ENCODE data around the gene SOX15.

The SOX15 gene

GRCh38 chr17:7557775-7558543, 31.9 kb downstream of the SOX15 start:
- DNase-seq (ENCODE audit: low read depth in 3 of 3), result no peak

DNA sequence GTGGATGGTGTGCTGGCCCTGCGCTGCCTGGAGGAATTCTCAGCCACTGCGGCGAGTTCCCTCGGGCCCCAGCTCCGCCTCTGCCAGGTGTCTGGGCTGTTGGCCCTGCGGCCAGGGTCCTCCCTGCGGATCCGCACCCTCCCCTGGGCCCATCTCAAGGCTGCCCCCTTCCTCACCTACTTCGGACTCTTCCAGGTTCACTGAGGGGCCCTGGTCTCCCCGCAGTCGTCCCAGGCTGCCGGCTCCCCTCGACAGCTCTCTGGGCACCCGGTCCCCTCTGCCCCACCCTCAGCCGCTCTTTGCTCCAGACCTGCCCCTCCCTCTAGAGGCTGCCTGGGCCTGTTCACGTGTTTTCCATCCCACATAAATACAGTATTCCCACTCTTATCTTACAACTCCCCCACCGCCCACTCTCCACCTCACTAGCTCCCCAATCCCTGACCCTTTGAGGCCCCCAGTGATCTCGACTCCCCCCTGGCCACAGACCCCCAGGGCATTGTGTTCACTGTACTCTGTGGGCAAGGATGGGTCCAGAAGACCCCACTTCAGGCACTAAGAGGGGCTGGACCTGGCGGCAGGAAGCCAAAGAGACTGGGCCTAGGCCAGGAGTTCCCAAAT, 32.6 kb downstream of the SOX15 start:
- no peak for DNase-seq (ENCODE audit: low read depth in 3 of 3)

DNA sequence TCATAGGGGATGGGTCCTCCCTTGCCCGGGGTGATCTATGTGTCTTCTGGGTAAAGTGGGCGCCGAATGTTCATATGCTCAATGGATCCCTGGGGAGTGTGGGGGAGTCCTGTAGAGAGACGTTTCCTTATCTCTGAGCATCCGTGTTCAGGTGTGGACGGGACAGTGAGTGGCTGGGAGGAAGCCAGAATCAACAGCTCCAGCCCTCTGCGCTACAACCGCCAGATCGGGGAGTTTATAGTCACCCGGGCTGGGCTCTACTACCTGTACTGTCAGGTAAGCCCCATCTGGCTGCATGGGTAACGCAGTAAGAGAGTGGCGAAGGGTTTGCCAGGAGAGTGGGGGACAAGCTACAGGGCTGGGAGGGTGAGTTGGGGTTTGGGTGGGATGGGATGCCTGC, 33.3 kb downstream of the SOX15 start:
- DNase-seq (ENCODE audit: low read depth in 3 of 3), result no peak

GRCh38 chr17:7555320-7555948, 34.5 kb downstream of the SOX15 start:
- DNase-seq (ENCODE audit: low read depth in 3 of 3), result no peak

DNA sequence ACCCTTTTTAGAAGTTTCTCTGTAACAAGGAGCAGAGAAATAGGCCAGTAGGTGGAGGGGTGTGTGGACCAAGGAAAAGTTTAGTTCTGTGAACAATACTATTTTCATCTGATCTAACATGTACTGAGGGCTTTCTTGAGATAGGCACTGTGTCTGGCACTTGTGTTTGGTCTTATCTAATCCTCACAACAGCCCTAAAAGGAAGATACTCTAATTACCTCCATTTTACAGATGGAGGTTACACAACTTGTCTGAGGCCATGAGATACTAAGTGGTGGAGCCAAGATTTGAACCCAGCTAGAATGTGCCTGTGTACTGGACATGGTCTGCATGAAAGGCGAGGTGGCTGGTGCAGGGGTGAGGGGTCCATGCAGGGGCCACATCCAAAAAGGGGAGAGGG, 36.5 kb downstream of the SOX15 start:
- no peak for DNase-seq (ENCODE audit: low read depth in 3 of 3)

DNA sequence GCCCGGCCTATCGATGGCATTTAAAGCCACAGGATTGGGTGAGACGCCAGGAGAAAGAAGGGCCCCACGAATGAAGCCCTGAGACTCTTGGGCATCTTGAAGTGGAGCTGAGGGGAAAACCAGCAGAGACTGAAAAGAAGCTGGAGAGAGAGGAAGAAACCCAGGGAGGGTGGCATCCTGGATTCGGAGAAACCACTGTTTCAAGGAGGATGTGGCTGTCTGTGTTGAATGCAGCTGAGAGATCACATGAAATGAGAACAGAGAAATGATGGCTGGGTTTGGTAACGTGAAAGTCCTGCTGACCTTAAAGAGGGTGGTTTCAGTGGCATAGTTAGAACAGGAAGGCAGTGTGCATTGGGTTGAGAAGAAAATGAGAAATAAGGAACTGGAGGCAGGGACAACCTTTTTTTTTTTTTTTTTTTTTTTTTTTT, 37.3 kb downstream of the SOX15 start:
- DNase-seq (ENCODE audit: low read depth in 3 of 3), result no peak

DNA sequence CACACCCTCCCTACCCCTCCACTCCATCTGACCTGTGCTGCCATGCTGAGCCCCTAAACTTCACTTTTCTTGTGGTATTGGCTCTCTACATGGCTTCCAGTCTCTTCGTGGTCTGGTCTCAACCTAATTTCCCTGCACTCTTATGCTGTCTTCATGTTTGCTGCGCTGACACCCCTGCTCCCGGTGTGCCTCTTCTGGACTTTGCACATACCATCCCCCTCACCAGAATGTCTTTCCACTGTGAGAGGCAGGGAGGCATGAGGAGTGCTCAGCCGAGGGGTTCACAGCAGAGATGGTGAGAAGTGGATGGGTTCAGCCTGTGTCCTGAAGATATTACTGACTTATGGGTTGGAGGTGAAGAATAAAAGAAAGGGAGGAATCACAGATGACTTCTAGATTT, 38.5 kb downstream of the SOX15 start:
- DNase-seq (ENCODE audit: low read depth in 3 of 3), result no peak

DNA sequence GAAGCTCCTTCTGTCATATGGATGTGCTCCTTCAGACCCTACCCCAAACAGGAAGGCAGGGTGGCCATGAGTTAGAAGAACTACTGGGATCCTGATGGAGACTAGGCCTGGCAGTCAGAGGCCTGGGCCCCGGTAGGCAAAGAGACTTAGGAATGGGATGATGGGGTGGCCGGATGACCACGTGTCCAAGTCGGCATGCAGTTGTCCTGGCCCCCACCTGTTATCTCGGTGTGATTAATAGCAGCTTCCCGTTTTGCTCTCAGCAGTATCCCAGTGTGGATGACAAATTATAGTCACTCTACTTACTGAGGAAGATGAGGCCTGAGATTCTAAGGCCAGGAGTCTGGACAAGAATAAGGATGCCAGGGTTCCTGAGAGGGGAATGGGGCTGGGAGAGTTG, 39.5 kb downstream of the SOX15 start:
- no peak for DNase-seq (ENCODE audit: low read depth in 3 of 3)

DNA sequence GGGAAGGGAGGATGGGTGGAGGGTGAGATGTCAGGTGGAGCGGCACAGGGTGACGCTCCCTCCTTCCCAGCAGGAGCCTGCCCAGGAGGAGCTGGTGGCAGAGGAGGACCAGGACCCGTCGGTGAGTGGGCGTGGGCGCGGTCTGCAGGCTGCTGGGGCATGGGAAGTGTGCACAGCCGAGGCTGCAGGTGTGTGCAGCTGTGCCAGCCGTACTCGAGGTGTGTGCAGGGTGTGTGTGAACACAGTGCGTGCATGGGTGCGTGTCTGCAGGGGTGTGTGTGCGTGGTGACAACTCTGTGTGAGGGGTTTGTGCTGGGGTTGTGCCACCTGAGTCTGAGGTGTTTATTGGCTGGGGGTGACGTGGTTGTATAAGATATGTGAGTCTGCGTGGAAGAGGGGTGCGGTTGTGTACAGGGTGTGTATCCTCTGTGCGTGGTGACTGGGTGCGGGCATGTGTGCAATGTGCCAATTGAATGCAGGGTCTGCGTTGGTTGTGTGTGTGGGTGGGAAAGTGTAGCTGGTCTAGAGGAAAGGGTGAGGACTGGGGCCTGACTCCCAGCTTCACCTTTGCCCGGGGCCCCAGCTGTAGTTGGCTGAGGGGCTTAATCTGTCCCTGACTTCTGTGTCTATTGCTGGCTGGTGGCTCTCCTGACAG, 40.4 kb downstream of the SOX15 start:
- DNase-seq (ENCODE audit: low read depth in 3 of 3), result peak in 1 of 3 experiments; percentile 37

DNA sequence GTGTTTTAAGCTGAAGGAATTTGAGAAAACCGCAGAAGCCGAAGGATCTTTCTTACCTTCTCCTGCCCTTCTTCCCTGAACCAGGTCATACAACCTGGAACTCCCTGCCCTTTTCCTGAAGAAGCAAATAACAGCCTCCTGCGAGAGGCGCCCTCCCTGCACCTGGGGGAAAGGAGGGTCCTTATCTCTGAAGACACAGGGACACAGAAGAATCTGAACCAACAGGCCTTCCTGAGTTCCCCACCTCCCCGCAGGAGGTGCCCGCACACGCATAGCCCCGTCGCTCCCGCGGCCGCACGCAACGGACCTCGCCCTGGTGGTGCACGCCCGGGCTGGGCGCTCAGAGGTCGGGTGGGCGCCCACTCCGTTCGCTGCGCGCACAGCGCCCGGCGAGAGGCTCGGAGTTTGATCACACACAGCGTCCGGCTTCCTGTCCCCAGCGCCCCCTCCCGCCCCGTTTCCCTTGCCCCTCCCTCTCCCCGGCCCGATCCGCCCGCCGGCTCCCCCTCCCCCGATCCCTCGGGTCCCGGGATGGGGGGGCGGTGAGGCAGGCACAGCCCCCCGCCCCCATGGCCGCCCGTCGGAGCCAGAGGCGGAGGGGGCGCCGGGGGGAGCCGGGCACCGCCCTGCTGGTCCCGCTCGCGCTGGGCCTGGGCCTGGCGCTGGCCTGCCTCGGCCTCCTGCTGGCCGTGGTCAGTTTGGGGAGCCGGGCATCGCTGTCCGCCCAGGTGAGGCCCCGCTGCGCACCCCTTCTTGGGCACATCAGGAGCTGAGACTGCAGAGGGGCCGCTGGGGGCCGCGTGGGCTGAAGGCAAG, 41.1 kb downstream of the SOX15 start, which contains the start of gene TNFSF12:
TSS of gene TNFSF12 (plus strand) at position 474 of the 816 bp plus-strand sequence. CDS start at position 570, 96 bp downstream.
- peak in 1 of 3 experiments; percentile 56 for DNase-seq (ENCODE audit: low read depth in 3 of 3)

DNA sequence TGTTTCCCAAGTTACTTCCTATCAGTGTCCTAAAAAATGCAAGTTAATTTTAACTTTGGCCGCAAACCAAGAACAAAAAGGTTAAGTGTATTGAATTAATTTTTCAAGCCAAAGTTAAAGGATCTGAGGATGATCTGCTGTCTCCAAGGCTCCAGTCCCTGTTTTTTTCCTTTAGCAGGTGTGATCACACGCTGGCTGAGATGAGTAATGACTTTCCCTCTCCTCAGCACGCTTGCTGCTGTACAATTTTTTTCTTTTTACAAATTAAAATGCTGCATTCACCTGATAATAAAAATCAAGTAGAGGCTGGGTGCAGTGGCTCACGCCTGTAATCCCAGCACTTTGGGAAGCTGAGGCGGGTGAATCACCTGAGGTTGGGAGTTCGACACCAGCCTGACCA, 45.0 kb downstream of the SOX15 start:
- DNase-seq (ENCODE audit: low read depth in 3 of 3), result no peak

- no peak for DNase-seq (ENCODE audit: low read depth in 3 of 3)
Measured at GRCh38 chr17:7541074-7541621, 48.7 kb downstream of the SOX15 start.

DNA sequence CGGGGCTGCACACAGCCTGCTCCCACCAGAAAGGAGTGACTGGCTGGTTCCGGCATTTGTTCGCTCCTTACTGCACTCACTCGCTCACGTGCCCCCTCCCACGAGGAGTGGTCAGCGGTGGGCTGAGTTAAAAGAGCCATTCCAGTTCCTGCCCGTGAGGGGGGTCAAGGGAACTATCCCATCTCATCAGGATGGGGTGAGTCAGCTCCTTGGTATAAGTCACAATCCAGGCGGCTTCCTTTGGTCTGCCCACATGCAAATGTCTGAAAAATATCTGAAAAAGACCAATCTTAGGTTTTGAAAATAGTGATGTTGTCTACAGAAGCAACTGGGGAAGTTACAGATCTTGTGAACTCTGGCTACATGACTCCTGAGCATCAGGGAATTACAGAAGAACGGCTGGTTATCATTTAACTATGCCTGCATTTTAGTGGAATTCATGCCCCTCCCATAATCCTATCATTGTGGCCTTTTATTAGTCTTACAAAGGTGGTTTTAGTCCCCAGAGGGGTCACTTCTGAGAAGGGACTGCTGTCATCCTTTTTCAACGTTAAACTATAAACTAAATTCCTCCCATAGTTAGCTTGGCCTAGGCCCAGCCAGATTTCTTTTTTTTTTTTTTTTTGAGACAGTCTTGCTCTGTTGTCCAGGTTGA, 50.9 kb downstream of the SOX15 start:
- no peak for DNase-seq (ENCODE audit: low read depth in 3 of 3)
